ENCODE data around the gene SPAG16.

SPAG16 gene

DNA sequence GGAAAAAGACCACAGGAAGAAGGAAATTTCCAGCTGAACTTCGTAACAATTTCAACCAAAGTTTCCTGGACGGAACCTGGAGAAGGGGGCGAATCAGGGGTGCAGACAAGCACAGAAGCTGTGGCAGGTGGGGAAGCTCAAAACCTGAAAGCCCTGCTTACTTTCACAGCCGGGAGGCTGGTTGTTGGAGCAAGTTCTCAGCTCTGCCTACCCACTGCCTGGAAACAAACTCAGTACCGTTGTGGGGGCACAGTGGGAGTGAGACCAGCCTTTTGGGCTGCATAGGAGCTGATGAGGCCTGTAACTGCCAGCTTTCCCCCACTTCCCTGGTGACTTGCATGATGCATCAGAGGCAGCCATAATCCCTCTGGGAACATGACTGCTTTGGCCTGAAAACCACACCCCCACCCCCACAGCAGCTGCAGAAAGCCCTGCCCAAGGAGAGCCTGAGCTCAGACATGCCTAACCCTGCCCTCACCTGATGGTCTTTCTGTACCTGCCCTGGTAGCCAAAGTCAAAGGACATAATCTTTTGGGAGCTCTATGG, 919.6 kb downstream of the SPAG16 start:
- TF ChIP-seq, protein P1, sequence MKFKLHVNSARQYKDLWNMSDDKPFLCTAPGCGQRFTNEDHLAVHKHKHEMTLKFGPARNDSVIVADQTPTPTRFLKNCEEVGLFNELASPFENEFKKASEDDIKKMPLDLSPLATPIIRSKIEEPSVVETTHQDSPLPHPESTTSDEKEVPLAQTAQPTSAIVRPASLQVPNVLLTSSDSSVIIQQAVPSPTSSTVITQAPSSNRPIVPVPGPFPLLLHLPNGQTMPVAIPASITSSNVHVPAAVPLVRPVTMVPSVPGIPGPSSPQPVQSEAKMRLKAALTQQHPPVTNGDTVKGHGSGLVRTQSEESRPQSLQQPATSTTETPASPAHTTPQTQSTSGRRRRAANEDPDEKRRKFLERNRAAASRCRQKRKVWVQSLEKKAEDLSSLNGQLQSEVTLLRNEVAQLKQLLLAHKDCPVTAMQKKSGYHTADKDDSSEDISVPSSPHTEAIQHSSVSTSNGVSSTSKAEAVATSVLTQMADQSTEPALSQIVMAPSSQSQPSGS (tag by site-specific recombination; IDR thresholded peaks at IDR 0.05; ENCODE audit: low read depth), result no peak
- TF ChIP-seq, protein P2, sequence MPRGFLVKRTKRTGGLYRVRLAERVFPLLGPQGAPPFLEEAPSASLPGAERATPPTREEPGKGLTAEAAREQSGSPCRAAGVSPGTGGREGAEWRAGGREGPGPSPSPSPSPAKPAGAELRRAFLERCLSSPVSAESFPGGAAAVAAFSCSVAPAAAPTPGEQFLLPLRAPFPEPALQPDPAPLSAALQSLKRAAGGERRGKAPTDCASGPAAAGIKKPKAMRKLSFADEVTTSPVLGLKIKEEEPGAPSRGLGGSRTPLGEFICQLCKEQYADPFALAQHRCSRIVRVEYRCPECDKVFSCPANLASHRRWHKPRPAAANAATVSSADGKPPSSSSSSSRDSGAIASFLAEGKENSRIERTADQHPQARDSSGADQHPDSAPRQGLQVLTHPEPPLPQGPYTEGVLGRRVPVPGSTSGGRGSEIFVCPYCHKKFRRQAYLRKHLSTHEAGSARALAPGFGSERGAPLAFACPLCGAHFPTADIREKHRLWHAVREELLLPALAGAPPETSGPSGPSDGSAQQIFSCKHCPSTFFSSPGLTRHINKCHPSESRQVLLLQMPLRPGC (tag by site-specific recombination; IDR thresholded peaks at IDR 0.05), result no peak
- TF ChIP-seq, protein P3, sequence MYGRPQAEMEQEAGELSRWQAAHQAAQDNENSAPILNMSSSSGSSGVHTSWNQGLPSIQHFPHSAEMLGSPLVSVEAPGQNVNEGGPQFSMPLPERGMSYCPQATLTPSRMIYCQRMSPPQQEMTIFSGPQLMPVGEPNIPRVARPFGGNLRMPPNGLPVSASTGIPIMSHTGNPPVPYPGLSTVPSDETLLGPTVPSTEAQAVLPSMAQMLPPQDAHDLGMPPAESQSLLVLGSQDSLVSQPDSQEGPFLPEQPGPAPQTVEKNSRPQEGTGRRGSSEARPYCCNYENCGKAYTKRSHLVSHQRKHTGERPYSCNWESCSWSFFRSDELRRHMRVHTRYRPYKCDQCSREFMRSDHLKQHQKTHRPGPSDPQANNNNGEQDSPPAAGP (tag by site-specific recombination; IDR thresholded peaks at IDR 0.05), result no peak
- CTCF ChIA-PET, result no interaction called here
- Histone ChIP-seq H3K4me1 (ENCODE audit: control insufficient read depth, insufficient read depth, low read length) (no peaks in the 10 kb centered on the region), H3K9me3 (ENCODE audit: control insufficient read depth, insufficient read depth, low read depth, low read length) (no peaks in the 10 kb centered on the region), H3K36me3 (ENCODE audit: control insufficient read depth in 2 of 2, insufficient read depth in 1 of 2, low read length in 2 of 2) (no peaks in the 10 kb centered on the region), H3K27ac (ENCODE audit: extremely low read depth, low read depth, low read length) (no peak overlapping the region), H3K4me3 (ENCODE audit: low read depth, low read length) (no peak overlapping the region)
- POLR2A ChIA-PET, result no interaction called here

DNA sequence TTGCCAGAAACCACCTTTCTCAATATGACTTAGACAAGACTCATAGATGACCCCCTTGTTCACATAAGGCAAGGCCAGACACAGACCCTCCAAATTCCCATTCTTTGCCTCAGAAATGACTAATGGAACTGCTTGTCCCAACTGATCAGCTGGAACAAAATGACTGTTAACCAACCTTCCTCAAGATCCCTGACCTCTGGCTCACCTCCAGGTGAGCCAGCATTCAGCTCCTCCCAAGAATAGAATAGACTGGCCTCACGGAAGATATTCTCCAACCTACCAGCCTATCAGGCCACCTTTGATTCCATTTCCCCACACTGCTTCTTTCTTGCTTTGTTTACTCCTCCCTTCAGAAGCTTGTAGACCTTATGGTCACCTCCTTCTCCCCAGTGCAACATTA, 930.8 kb downstream of the SPAG16 start:
- no peaks in the 10 kb centered on the region for H3K36me3 ChIP-seq (ENCODE audit: control insufficient read depth in 2 of 2, insufficient read depth in 1 of 2, low read length in 2 of 2)
- H3K4me1 ChIP-seq (ENCODE audit: control insufficient read depth, insufficient read depth, low read length), result no peaks in the 10 kb centered on the region
- no peak overlapping the region for H3K27ac ChIP-seq (ENCODE audit: extremely low read depth, low read depth, low read length)
- ChIA-PET POLR2A (no interaction called here), CTCF (no interaction called here)
- TF ChIP-seq ZNF596 (tag by site-specific recombination; IDR thresholded peaks at IDR 0.05), result no peak
- no peak for TF ChIP-seq ZNF18 (tag by site-specific recombination; IDR thresholded peaks at IDR 0.05)
- no peak for TF ChIP-seq ZNF416 (tag by site-specific recombination; IDR thresholded peaks at IDR 0.05)
- no peak for TF ChIP-seq SCRT1 (tag by site-specific recombination; IDR thresholded peaks at IDR 0.05; ENCODE audit: borderline replicate concordance)
- no peak for TF ChIP-seq ZNF791 (tag by site-specific recombination; IDR thresholded peaks at IDR 0.05)
- TF ChIP-seq KLF10 (tag by site-specific recombination; IDR thresholded peaks at IDR 0.05), result no peak
- TF ChIP-seq, protein P4, sequence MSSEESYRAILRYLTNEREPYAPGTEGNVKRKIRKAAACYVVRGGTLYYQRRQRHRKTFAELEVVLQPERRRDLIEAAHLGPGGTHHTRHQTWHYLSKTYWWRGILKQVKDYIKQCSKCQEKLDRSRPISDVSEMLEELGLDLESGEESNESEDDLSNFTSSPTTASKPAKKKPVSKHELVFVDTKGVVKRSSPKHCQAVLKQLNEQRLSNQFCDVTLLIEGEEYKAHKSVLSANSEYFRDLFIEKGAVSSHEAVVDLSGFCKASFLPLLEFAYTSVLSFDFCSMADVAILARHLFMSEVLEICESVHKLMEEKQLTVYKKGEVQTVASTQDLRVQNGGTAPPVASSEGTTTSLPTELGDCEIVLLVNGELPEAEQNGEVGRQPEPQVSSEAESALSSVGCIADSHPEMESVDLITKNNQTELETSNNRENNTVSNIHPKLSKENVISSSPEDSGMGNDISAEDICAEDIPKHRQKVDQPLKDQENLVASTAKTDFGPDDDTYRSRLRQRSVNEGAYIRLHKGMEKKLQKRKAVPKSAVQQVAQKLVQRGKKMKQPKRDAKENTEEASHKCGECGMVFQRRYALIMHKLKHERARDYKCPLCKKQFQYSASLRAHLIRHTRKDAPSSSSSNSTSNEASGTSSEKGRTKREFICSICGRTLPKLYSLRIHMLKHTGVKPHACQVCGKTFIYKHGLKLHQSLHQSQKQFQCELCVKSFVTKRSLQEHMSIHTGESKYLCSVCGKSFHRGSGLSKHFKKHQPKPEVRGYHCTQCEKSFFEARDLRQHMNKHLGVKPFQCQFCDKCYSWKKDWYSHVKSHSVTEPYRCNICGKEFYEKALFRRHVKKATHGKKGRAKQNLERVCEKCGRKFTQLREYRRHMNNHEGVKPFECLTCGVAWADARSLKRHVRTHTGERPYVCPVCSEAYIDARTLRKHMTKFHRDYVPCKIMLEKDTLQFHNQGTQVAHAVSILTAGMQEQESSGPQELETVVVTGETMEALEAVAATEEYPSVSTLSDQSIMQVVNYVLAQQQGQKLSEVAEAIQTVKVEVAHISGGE (tag by site-specific recombination; conservative IDR thresholded peaks at IDR 0.05; ENCODE audit: low read depth), result no peak
- TF ChIP-seq ZNF138 (tag by site-specific recombination; IDR thresholded peaks at IDR 0.05; ENCODE audit: borderline replicate concordance), result no peak
- TF ChIP-seq, protein P2 (tag by site-specific recombination; IDR thresholded peaks at IDR 0.05), result no peak
- no peak for TF ChIP-seq ZNF621 (tag by site-specific recombination; IDR thresholded peaks at IDR 0.05)
- TF ChIP-seq ZNF623 (tag by site-specific recombination; IDR thresholded peaks at IDR 0.05), result no peak
- no peak for TF ChIP-seq ZFP3 (tag by site-specific recombination; IDR thresholded peaks at IDR 0.05; ENCODE audit: low read depth)
- no peak for TF ChIP-seq ZNF19 (tag by site-specific recombination; IDR thresholded peaks at IDR 0.05; ENCODE audit: low read depth)
- no peak for TF ChIP-seq MYNN (tag by site-specific recombination; IDR thresholded peaks at IDR 0.05; ENCODE audit: borderline replicate concordance)
- TF ChIP-seq ZNF311 (tag by site-specific recombination; IDR thresholded peaks at IDR 0.05; ENCODE audit: borderline replicate concordance), result no peak
- TF ChIP-seq ZNF211 (tag by site-specific recombination; IDR thresholded peaks at IDR 0.05; ENCODE audit: low read depth), result no peak
- no peak for TF ChIP-seq ZNF529 (tag by site-specific recombination; IDR thresholded peaks at IDR 0.05; ENCODE audit: insufficient replicate concordance)
- no peaks in the 10 kb centered on the region for H3K9me3 ChIP-seq (ENCODE audit: control insufficient read depth, insufficient read depth, low read depth, low read length)
- H3K4me3 ChIP-seq (ENCODE audit: low read depth, low read length), result no peak overlapping the region
